K562 (cell line): ENCODE results near the gene RNFT2. TPM values are rescaled to one million over a fixed set of nuclear protein-coding genes. Genes with fewer than 3 reads are reported as not detected.

ENCODE experiments used
- HNRNPL ChIP-seq: fragments of 200-400 bp; formaldehyde crosslinking; IDR thresholded peaks from 2 replicates; pipeline ENCODE4 v1.6.1; 2017; ENCODE audit warnings: low read depth, mild to moderate bottlenecking, low read length
- JUND ChIP-seq, 2 experiments: IDR thresholded peaks; 2 replicates in 1 of 2; 3 replicates in 1 of 2; pipeline ENCODE4 v1.6.1; 2011; ENCODE audit warnings: borderline replicate concordance in 2 of 2, low read depth in 2 of 2, low read length in 2 of 2, improper control_type of control experiment in 1 of 2, missing biosample characterization in 1 of 2, missing genetic modification characterization in 1 of 2, missing genetic modification reagents in 1 of 2
- PHB2 ChIP-seq: fragments of 450-650 bp; IDR thresholded peaks from 2 replicates; pipeline ENCODE4 v1.6.1; 2017; ENCODE audit warnings: low read depth
- SMARCA5 ChIP-seq: fragments of 450-650 bp; IDR thresholded peaks from 2 replicates; pipeline ENCODE4 v1.6.1; 2016
- XRCC4 ChIP-seq: IDR thresholded peaks from one replicate; pipeline ENCODE4 v1.6.1; 2011; ENCODE audit not compliant: insufficient read depth, insufficient read length; ENCODE audit errors: extremely low read depth
- polyA plus RNA-seq, 8 experiments: library from polyadenylated mRNA; depleted of rRNA in 4 of 8; stranded (reverse) in 5 of 8; unstranded in 3 of 8; fragments of >200 nt; fragmentation: Nextera tagmentation in 2 of 8; fragmentation: Illumina TruSeq in 1 of 8; extraction: Ambion mirVana in 2 of 8; extraction: Trizol in 1 of 8; gene quantifications; 2 replicates each; pipeline versions ENCODE4 v1.2.1 to v1.2.3, GENCODE V29; 2011 to 2014; ENCODE audit warnings: inconsistent platforms in 1 of 8, missing spikeins in 1 of 8
- total RNA-seq, 7 experiments: library from RNA; depleted of rRNA in 6 of 7; stranded (reverse); fragments of >200 nt in 6 of 7; fragmentation: Illumina TruSeq in 2 of 7; extraction: Trizol in 2 of 7; gene quantifications; 2 replicates each; pipeline versions ENCODE4 v1.2.1 to v1.2.3, GENCODE V29; 2011 to 2021; ENCODE audit warnings: low replicate concordance in 1 of 7
- TF ChIP-seq, protein P1 (sequence below): fragments of 250-450 bp; sonication (Bioruptor Pico); IDR thresholded peaks from 2 replicates; pipeline ENCODE4 v1.5.0; 2021; ENCODE audit warnings: mild to moderate bottlenecking, moderate library complexity
- TF ChIP-seq, protein P2 (sequence below), 3 experiments: IDR thresholded peaks in 2 of 3; conservative IDR thresholded peaks in 1 of 3; 2 replicates each; pipeline ENCODE4 v1.5.1; 2011 to 2012; ENCODE audit warnings: low read length in 3 of 3, mild to moderate bottlenecking in 3 of 3, control low read depth in 2 of 3, improper control_type of control experiment in 1 of 3, inconsistent platforms in 1 of 3, low read depth in 1 of 3, mixed read lengths in 1 of 3, moderate library complexity in 1 of 3; ENCODE audit not compliant: insufficient read depth in 2 of 3
- TF ChIP-seq, protein P3 (sequence below): fragments of 250-450 bp; sonication (Bioruptor Pico); IDR thresholded peaks from 2 replicates; pipeline ENCODE4 v1.4.0; 2020; ENCODE audit warnings: mild to moderate bottlenecking, moderate library complexity

Gene RNFT2
- total and polyA plus RNA-seq, 9 of the 15 experiments (the other 6 are each of a cell fraction or from before 2014, with no cell fraction given), result 3.6 to 26.3 (median 9.5) TPM

- TF ChIP-seq, protein P1, sequence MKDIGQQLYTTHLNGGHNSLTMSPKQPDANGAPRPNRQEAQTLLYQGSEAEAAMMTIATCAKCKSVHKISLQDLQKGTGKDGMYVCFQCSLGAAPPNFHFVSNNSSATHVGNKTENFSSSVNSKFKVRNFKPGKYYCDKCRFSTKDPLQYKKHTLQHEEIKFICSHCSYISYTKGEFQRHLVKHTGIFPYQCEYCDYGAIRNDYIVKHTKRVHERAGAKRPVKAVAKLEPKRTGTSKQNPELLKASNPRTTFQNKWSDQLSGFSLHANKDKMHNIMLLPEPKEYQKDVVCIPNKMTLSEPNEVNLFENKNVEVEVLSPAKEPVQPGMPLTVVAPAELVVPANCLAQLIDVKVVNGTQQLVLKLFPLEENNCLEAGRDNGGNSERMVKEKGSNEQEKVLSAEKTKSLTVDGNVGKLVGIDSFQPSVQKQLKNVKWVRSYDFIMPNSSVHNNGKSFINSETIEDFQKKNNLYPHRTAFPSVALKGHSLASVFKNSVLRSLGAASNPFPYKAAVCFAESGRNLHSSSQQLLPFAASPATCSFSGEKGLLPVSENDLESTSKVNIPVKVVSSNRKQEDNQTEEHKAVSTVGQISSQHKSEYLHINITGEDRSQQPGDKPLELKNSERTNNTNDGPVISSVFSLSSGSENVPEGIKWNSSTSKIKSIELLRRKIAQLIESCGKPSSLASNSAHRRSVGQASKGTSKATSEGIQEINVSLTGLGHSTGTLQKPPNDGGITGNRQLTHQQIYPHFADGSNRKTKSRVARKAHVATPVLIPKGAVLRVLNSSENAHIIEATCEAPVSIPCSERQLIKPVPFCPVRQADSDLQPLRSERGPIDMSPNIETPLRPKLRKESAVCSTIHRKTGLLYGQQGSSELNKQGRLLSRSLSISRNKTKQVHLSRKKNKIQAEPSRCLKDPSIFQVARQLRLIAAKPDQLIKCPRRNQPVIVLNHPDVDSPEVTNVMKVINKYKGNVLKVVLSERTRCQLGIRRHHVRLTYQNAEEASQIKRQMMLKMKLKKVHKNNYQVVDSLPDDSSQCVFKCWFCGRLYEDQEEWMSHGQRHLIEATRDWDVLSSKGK (CRISPR knock-in tag), result no peak
- 0 out of 2 replicates have a peak, but pooled peaks have one; percentile 7 for TF ChIP-seq PHB2
- peak; percentile 54; the same call in 1 of the 2 replicates for TF ChIP-seq SMARCA5
- no peak for TF ChIP-seq HNRNPL
- no peak for TF ChIP-seq XRCC4
- TF ChIP-seq, protein P2, sequence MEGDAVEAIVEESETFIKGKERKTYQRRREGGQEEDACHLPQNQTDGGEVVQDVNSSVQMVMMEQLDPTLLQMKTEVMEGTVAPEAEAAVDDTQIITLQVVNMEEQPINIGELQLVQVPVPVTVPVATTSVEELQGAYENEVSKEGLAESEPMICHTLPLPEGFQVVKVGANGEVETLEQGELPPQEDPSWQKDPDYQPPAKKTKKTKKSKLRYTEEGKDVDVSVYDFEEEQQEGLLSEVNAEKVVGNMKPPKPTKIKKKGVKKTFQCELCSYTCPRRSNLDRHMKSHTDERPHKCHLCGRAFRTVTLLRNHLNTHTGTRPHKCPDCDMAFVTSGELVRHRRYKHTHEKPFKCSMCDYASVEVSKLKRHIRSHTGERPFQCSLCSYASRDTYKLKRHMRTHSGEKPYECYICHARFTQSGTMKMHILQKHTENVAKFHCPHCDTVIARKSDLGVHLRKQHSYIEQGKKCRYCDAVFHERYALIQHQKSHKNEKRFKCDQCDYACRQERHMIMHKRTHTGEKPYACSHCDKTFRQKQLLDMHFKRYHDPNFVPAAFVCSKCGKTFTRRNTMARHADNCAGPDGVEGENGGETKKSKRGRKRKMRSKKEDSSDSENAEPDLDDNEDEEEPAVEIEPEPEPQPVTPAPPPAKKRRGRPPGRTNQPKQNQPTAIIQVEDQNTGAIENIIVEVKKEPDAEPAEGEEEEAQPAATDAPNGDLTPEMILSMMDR (IDR thresholded peaks at IDR 0.05 in 2 of 3, conservative IDR thresholded peaks at IDR 0.05 in 1 of 3; ENCODE audit: insufficient read depth in 2 of 3, low read depth in 1 of 3, low read length in 3 of 3), result peak; percentile 87 to 92 (median 91)
- TF ChIP-seq JUND (IDR thresholded peaks at IDR 0.05; ENCODE audit: borderline replicate concordance, low read depth, low read length), result peak; percentile 41; the same call in 1 of the 2 replicates
- no peak for TF ChIP-seq JUND (tag; IDR thresholded peaks at IDR 0.05; ENCODE audit: borderline replicate concordance, low read depth, low read length)
- TF ChIP-seq, protein P3, sequence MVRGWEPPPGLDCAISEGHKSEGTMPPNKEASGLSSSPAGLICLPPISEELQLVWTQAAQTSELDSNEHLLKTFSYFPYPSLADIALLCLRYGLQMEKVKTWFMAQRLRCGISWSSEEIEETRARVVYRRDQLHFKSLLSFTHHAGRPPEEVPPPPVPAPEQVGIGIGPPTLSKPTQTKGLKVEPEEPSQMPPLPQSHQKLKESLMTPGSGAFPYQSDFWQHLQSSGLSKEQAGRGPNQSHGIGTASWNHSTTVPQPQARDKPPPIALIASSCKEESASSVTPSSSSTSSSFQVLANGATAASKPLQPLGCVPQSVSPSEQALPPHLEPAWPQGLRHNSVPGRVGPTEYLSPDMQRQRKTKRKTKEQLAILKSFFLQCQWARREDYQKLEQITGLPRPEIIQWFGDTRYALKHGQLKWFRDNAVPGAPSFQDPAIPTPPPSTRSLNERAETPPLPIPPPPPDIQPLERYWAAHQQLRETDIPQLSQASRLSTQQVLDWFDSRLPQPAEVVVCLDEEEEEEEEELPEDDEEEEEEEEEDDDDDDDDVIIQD, result no peak
Observed at GRCh38 chr12:116703214-116703795, 34.8 kb upstream of the RNFT2 start (continued).
